RWPE1 (cell line): ENCODE data around the gene CYSLTR2.

Experiments
- CTCF ChIA-PET: fragments of 350-600 bp; sonication (Branson Sonifier 250); formaldehyde crosslinking; extraction: SDS; loops from one replicate; lab custom pipeline; 2021; lab: Yijun Ruan, JAX
- POLR2A ChIA-PET: fragments of 400-600 bp; formaldehyde crosslinking; extraction: SDS; loops from one replicate; lab custom pipeline; 2020; ENCODE audit warnings: antibody characterized with exemption; ENCODE audit not compliant: low non-redundant PET; lab: Yijun Ruan, JAX
- DNase-seq: peaks from one replicate; pipeline ENCODE4 v3.0.0; 2012; ENCODE audit warnings: low spot score
- H3K27ac ChIP-seq: fragments of 450-650 bp; 2 replicates; pipeline ENCODE4 v1.5.1; 2017
- TF ChIP-seq, protein P1 (sequence below): fragments of 450-650 bp; conservative IDR thresholded peaks from 2 replicates; pipeline ENCODE4 v1.5.1; 2017; ENCODE audit warnings: low read depth, mild to moderate bottlenecking

Gene CYSLTR2

GRCh38 chr13:48631441-48631840 is 22.3 kb upstream of the CYSLTR2 start:
- H3K27ac ChIP-seq, result no peak overlapping the region
- ChIA-PET CTCF (interaction anchor here (0.6 kb wide), 1 partner anchor 321 kb away, joined by 4 read pairs; no protein-coding TSS in a partner anchor), POLR2A (no interaction called here)
- TF ChIP-seq, protein P1, sequence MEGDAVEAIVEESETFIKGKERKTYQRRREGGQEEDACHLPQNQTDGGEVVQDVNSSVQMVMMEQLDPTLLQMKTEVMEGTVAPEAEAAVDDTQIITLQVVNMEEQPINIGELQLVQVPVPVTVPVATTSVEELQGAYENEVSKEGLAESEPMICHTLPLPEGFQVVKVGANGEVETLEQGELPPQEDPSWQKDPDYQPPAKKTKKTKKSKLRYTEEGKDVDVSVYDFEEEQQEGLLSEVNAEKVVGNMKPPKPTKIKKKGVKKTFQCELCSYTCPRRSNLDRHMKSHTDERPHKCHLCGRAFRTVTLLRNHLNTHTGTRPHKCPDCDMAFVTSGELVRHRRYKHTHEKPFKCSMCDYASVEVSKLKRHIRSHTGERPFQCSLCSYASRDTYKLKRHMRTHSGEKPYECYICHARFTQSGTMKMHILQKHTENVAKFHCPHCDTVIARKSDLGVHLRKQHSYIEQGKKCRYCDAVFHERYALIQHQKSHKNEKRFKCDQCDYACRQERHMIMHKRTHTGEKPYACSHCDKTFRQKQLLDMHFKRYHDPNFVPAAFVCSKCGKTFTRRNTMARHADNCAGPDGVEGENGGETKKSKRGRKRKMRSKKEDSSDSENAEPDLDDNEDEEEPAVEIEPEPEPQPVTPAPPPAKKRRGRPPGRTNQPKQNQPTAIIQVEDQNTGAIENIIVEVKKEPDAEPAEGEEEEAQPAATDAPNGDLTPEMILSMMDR, result no peak
- DNase-seq, result no peak

DNA sequence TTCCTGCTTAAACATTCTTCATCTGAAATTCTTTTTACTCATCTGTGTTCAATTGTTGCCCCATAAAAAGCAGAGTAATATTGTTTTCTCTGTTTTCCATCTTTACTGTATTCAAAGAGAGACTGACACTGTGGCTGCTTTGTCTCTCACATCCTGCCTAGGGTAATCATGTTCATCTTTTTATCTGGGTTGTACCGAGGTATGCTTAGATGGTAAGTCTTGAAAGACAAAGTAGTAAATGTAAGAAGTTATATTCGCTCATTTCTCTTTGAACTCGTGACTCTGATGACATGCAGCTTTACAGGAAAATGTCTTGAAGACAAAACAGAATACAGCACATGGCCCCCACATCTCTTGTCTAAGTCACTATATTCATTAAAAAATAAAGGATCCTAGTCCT is 20.0 kb upstream of the CYSLTR2 start:
- DNase-seq, result no peak
- TF ChIP-seq, protein P1, result no peak
- ChIA-PET CTCF (no interaction called here), POLR2A (no interaction called here)
- no peak overlapping the region for H3K27ac ChIP-seq

DNA sequence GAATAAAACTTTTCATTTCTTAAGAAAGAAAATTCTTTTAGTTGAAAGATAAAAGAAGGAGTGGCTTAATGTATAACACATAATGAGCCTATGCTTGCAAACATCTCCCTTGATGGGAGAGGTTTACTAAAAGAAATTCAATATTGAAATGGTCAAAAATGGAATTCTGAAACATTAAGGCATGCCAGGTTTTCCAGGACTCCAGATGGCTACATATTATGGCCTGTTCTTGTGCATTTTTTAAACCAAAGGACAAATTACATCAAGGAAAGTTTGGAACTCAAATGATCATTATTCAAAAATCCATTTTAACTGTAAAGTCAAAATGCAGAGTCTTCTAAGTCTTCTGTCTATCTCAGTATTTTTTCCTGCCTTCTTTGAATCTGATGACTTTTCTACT is 19.1 kb upstream of the CYSLTR2 start:
- TF ChIP-seq, protein P1, result no peak
- POLR2A ChIA-PET, result no interaction called here
- no peak overlapping the region for H3K27ac ChIP-seq
- DNase-seq, result no peak
- CTCF ChIA-PET, result no interaction called here

DNA sequence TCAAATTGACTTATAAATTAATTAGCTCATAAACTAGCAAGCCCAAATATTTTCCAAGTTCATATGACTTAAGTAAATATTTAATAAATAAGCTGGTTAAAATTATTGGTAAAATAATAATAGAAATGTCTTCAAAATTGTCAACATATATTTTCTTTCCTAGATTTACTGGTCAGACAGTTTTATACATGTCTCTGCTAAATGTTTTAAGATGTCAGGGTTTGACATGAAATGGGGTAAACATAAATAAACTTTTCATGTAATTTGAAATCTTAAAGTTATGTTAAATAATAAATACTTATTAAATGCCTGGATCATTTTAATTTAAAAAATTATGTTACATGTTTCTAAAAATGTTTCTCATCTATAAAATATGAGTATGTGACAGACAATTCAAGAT is 18.3 kb upstream of the CYSLTR2 start:
- DNase-seq, result no peak
- ChIA-PET CTCF (no interaction called here), POLR2A (no interaction called here)
- no peak overlapping the region for H3K27ac ChIP-seq
- TF ChIP-seq, protein P1, result no peak

GRCh38 chr13:48636550-48636949 is 17.2 kb upstream of the CYSLTR2 start:
- CTCF ChIA-PET, result no interaction called here
- POLR2A ChIA-PET, result no interaction called here

GRCh38 chr13:48637601-48638000 is 16.1 kb upstream of the CYSLTR2 start:
- ChIA-PET POLR2A (no interaction called here), CTCF (interaction anchor here (0.6 kb wide), 1 partner anchor 791 kb away, joined by 3 read pairs; no protein-coding TSS in a partner anchor)
- TF ChIP-seq, protein P1, result no peak
- no peak for DNase-seq
- no peak overlapping the region for H3K27ac ChIP-seq

More at GRCh38 chr13:48636550-48636949, 17.2 kb upstream of the CYSLTR2 start:
- no peak for DNase-seq
- TF ChIP-seq, protein P1, result no peak
- H3K27ac ChIP-seq, result no peak overlapping the region

DNA sequence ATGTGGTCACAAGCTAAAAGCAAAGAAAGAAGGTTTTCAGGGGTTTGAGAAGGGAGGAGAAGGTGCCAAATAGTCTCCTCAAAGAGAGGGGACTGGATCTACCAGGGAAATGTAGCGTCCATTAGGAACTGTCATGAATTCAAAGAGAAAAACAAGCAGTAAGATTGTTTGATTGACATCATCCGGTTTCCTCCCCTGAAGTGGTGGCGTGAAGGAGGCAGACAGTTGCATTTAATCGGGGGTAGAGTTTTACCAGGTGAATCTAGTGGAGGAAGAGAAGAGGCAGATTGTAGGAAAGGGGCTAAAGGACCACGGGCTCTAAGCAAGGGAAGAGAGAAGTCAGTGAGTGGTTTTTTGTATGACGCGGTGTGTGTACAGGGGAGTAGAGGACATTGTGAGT is 13.0 kb upstream of the CYSLTR2 start:
- ChIA-PET CTCF (no interaction called here), POLR2A (no interaction called here)
- no peak overlapping the region for H3K27ac ChIP-seq
- no peak for DNase-seq
- TF ChIP-seq, protein P1, result no peak
